H9 (cell line): ENCODE results near the gene SEL1L2. TPM values are rescaled to one million over a fixed set of nuclear protein-coding genes. Genes with fewer than 3 reads are reported as not detected.

ENCODE experiments used
- DNase-seq: peaks from one replicate; pipeline ENCODE4 v3.0.0-alpha.2; 2017
- H2AFZ ChIP-seq: one replicate; pipeline ENCODE4 v1.6.1; 2013; ENCODE audit warnings: mild to moderate bottlenecking, low read length, control low read depth, moderate library complexity
- H2AK5ac ChIP-seq: 2 replicates; pipeline ENCODE4 v1.6.1; 2013; ENCODE audit warnings: low read length, control low read depth, mixed read lengths; ENCODE audit not compliant: insufficient read length
- H2BK120ac ChIP-seq: one replicate; pipeline ENCODE4 v1.6.1; 2013; ENCODE audit warnings: low read depth, mild to moderate bottlenecking, low read length, control low read depth, inconsistent platforms; ENCODE audit not compliant: poor library complexity, severe bottlenecking
- H2BK12ac ChIP-seq: 2 replicates; pipeline ENCODE4 v1.6.1; 2013; ENCODE audit warnings: low read length, control low read depth, mixed read lengths, low read depth; ENCODE audit not compliant: insufficient read length
- H2BK15ac ChIP-seq: 2 replicates; pipeline ENCODE4 v1.6.1; 2013; ENCODE audit warnings: low read depth, low read length, control low read depth
- H2BK20ac ChIP-seq: one replicate; pipeline ENCODE4 v1.6.1; 2013; ENCODE audit warnings: low read depth, mild to moderate bottlenecking, low read length, control low read depth, inconsistent platforms; ENCODE audit not compliant: poor library complexity, severe bottlenecking
- H2BK5ac ChIP-seq: 2 replicates; pipeline ENCODE4 v1.6.1; 2013; ENCODE audit warnings: low read length, control low read depth, mixed read lengths; ENCODE audit not compliant: insufficient read length
- H3K14ac ChIP-seq: 2 replicates; pipeline ENCODE4 v1.6.1; 2013; ENCODE audit warnings: low read length, control low read depth; ENCODE audit not compliant: insufficient read depth
- H3K18ac ChIP-seq: 2 replicates; pipeline ENCODE4 v1.6.1; 2013; ENCODE audit warnings: low read depth, mild to moderate bottlenecking, mixed read lengths, low read length, control low read depth; ENCODE audit not compliant: insufficient read length
- H3K23ac ChIP-seq: 2 replicates; pipeline ENCODE4 v1.6.1; 2013; ENCODE audit warnings: low read length, control low read depth, mixed read lengths, low read depth; ENCODE audit not compliant: insufficient read length
- H3K23me2 ChIP-seq: 2 replicates; pipeline ENCODE4 v1.6.1; 2013; ENCODE audit warnings: low read depth, mild to moderate bottlenecking, mixed read lengths, low read length, control low read depth; ENCODE audit not compliant: insufficient read length, poor library complexity, severe bottlenecking
- H3K27ac ChIP-seq: 2 replicates; pipeline ENCODE4 v1.5.1; 2013; ENCODE audit warnings: low read length, control low read depth, mixed read lengths, low read depth; ENCODE audit not compliant: insufficient read length
- H3K27me3 ChIP-seq: 2 replicates; pipeline ENCODE4 v1.6.1; 2013; ENCODE audit warnings: low read length, control low read depth, inconsistent platforms; ENCODE audit not compliant: insufficient read depth
- H3K4ac ChIP-seq: 2 replicates; pipeline ENCODE4 v1.6.1; 2013; ENCODE audit warnings: low read depth, mild to moderate bottlenecking, control low read depth, inconsistent platforms, low read length, moderate library complexity
- H3K4me1 ChIP-seq: 2 replicates; pipeline ENCODE4 v1.6.1; 2013; ENCODE audit warnings: low read length, control low read depth, inconsistent platforms; ENCODE audit not compliant: insufficient read depth
- H3K4me2 ChIP-seq: 2 replicates; pipeline ENCODE4 v1.6.1; 2013; ENCODE audit warnings: low read length, control low read depth, mixed read lengths; ENCODE audit not compliant: insufficient read length, insufficient read depth
- H3K56ac ChIP-seq: 2 replicates; pipeline ENCODE4 v1.6.1; 2013; ENCODE audit warnings: low read depth, mild to moderate bottlenecking, mixed read lengths, low read length, control low read depth; ENCODE audit not compliant: insufficient read length
- H3K79me1 ChIP-seq: 2 replicates; pipeline ENCODE4 v1.6.1; 2013; ENCODE audit warnings: low read depth, mild to moderate bottlenecking, moderate library complexity, low read length, control low read depth, inconsistent platforms; ENCODE audit not compliant: insufficient read depth, poor library complexity, severe bottlenecking
- H3K79me2 ChIP-seq: 2 replicates; pipeline ENCODE4 v1.6.1; 2013; ENCODE audit warnings: low read length, control low read depth, inconsistent platforms; ENCODE audit not compliant: insufficient read depth
- H3K9ac ChIP-seq: 2 replicates; pipeline ENCODE4 v1.6.1; 2013; ENCODE audit warnings: low read length, control low read depth, mixed read lengths; ENCODE audit not compliant: insufficient read length; ENCODE audit errors: extremely low read depth
- H3K9me3 ChIP-seq: one replicate; pipeline ENCODE4 v1.6.1; 2013; ENCODE audit warnings: low read depth, low read length, inconsistent platforms; ENCODE audit not compliant: control insufficient read depth
- H3T11ph ChIP-seq: one replicate; pipeline ENCODE4 v1.6.1; 2013; ENCODE audit warnings: mild to moderate bottlenecking, low read length, control low read depth, inconsistent platforms
- H4K20me1 ChIP-seq: one replicate; pipeline ENCODE4 v1.6.1; 2013; ENCODE audit not compliant: control insufficient read depth, insufficient read length, insufficient read depth
- H4K5ac ChIP-seq: 2 replicates; pipeline ENCODE4 v1.6.1; 2013; ENCODE audit warnings: low read depth, mild to moderate bottlenecking, mixed read lengths, low read length, control low read depth; ENCODE audit not compliant: insufficient read length
- H4K8ac ChIP-seq: replicated peaks from 2 replicates; pipeline ENCODE4 v1.6.1; 2013; ENCODE audit warnings: low read length, control low read depth, mixed read lengths, low read depth; ENCODE audit not compliant: insufficient read length
- H4K91ac ChIP-seq: 2 replicates; pipeline ENCODE4 v1.6.1; 2013; ENCODE audit warnings: low read depth, mild to moderate bottlenecking, moderate library complexity, mixed read lengths, low read length, control low read depth; ENCODE audit not compliant: insufficient read length
- H3K27ac Mint-ChIP-seq, 3 experiments: 2 replicates in 2 of 3; 3 replicates in 1 of 3; pipeline ENCODE4 v1.8.0; 2020 to 2021; ENCODE audit warnings: mixed read lengths in 3 of 3, mild to moderate bottlenecking in 1 of 3, moderate library complexity in 1 of 3
- H3K27me3 Mint-ChIP-seq: 2 replicates; pipeline ENCODE4 v1.8.0; 2021; ENCODE audit warnings: low read depth, mild to moderate bottlenecking, moderate library complexity, mixed read lengths
- H3K36me3 Mint-ChIP-seq, 3 experiments: 2 replicates in 2 of 3; 3 replicates in 1 of 3; pipeline ENCODE4 v1.8.0; 2020 to 2021; ENCODE audit warnings: low read depth in 3 of 3, mixed read lengths in 3 of 3; ENCODE audit not compliant: insufficient read depth in 1 of 3
- H3K4me1 Mint-ChIP-seq, 2 experiments: 2 replicates each; pipeline ENCODE4 v1.8.0; 2020; ENCODE audit warnings: mixed read lengths in 2 of 2
- H3K4me3 Mint-ChIP-seq, 2 experiments: 2 replicates in 1 of 2; 3 replicates in 1 of 2; pipeline ENCODE4 v1.8.0; 2020 to 2021; ENCODE audit warnings: mild to moderate bottlenecking in 2 of 2, mixed read lengths in 2 of 2, moderate library complexity in 1 of 2
- H3K9me3 Mint-ChIP-seq, 2 experiments: 2 replicates in 1 of 2; 3 replicates in 1 of 2; pipeline ENCODE4 v1.8.0; 2020; ENCODE audit warnings: mild to moderate bottlenecking in 2 of 2, mixed read lengths in 2 of 2, moderate library complexity in 1 of 2
- WGBS: extraction: QIAGEN DNeasy Blood & Tissue Kit; methylation state at CpG from one replicate; pipeline ENCODE4 v1.1.7; 2013; ENCODE audit warnings: missing lambda C conversion rate, low lambda C conversion rate, mixed read lengths; ENCODE audit not compliant: insufficient read length; ENCODE audit errors: extremely low coverage; 5-methylcytosine and 5-hydroxymethylcytosine counted together
- total RNA-seq: library from RNA; stranded (reverse); gene quantifications from 2 replicates; pipeline ENCODE4 v1.2.1, GENCODE V29; 2021
- TF ChIP-seq, protein P1 (sequence below): fragments of 200-600 bp; sonication (generic); conservative IDR thresholded peaks from 3 replicates; pipeline ENCODE4 v1.8.0; 2021; ENCODE audit warnings: antibody characterized with exemption, mild to moderate bottlenecking

Gene SEL1L2
- total RNA-seq, 1 experiment from 2014 or later: not detected

DNA sequence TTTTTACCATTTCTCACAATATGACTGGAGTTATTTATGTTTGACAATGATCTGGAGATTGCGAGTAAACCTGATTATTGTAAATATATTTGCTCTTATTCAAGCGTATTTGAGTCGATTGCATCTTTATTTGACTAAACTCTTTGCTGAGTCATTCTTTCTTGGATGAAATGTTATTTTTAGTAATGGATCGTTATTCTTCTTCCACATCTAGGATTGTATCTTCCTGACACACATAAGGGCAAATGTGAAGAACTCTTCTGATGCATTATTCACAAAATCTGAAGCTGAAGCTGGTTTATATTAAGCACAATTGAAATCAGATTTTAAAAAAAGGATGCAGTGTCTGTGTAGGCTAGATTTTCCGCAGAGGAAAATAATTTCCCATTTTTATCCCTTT, 68.2 kb downstream of the SEL1L2 start:
- Histone ChIP-seq H4K91ac (no peak overlapping the region), H3K27me3 (no peaks in the 10 kb centered on the region), H3K23me2 (no peaks in the 10 kb centered on the region), H2BK120ac (no peak overlapping the region), H3K9me3 (no peaks in the 10 kb centered on the region), H2BK12ac (no peak overlapping the region), H3K14ac (no peak overlapping the region), H4K8ac (no peak overlapping the region), H2BK15ac (no peak overlapping the region), H3K79me1 (no peaks in the 10 kb centered on the region), H4K5ac (no peak overlapping the region), H3K4me2 (no peak overlapping the region), H2BK20ac (no peak overlapping the region), H3K18ac (no peak overlapping the region), H3K79me2 (no peaks in the 10 kb centered on the region), H2BK5ac (no peak overlapping the region), H4K20me1 (no peaks in the 10 kb centered on the region), H3K4ac (no peak overlapping the region), H3K23ac (no peak overlapping the region), H2AFZ (no peak overlapping the region), H2AK5ac (no peak overlapping the region), H3K4me1 (no peaks in the 10 kb centered on the region), H3K56ac (no peak overlapping the region), H3K27ac (no peak overlapping the region), H3K9ac (no peak overlapping the region), H3T11ph (no peak overlapping the region)
- TF ChIP-seq, protein P1, sequence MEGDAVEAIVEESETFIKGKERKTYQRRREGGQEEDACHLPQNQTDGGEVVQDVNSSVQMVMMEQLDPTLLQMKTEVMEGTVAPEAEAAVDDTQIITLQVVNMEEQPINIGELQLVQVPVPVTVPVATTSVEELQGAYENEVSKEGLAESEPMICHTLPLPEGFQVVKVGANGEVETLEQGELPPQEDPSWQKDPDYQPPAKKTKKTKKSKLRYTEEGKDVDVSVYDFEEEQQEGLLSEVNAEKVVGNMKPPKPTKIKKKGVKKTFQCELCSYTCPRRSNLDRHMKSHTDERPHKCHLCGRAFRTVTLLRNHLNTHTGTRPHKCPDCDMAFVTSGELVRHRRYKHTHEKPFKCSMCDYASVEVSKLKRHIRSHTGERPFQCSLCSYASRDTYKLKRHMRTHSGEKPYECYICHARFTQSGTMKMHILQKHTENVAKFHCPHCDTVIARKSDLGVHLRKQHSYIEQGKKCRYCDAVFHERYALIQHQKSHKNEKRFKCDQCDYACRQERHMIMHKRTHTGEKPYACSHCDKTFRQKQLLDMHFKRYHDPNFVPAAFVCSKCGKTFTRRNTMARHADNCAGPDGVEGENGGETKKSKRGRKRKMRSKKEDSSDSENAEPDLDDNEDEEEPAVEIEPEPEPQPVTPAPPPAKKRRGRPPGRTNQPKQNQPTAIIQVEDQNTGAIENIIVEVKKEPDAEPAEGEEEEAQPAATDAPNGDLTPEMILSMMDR: no peak
- no CpG with 5 or more reads among the region's 5 CpGs for WGBS
- no peaks in the 10 kb centered on the region for H3K9me3 Mint-ChIP-seq
- H3K4me1 Mint-ChIP-seq: no peaks in the 10 kb centered on the region
- H3K4me3 Mint-ChIP-seq: no peak overlapping the region
- no peak overlapping the region for H3K27ac Mint-ChIP-seq
- no peaks in the 10 kb centered on the region for H3K36me3 Mint-ChIP-seq
- H3K27me3 Mint-ChIP-seq: no peaks in the 10 kb centered on the region
- DNase-seq: no peak
